Measurements from ENCODE around the gene PASD1. TPM values are rescaled to one million over a fixed set of nuclear protein-coding genes. Genes with fewer than 3 reads are reported as not detected.

The PASD1 gene
- total RNA-seq, 1 experiment from 2014 or later, result not detected

GRCh38 chrX:151715752-151716151 is 152.3 kb downstream of the PASD1 start, which contains the start of gene FATE1:
Gene FATE1, plus strand, starts transcription at chrX:151716035. Its CDS starts 85 bp downstream, at chrX:151716120.
- ATAC-seq, result no peak
- no peak for DNase-seq
- no peaks in the 10 kb centered on the region for H3K9me2 ChIP-seq (replicated peaks; ENCODE audit: low read length)
- H2AFZ ChIP-seq (ENCODE audit: low read length), result no peak within 1 kb of the TSS
- no TSS peak for BruUV-seq (replicated peaks)
- H3K4me2 ChIP-seq (ENCODE audit: low read length), result no peak within 1 kb of the TSS
- H3K27ac ChIP-seq (ENCODE audit: low read length), result no peak within 1 kb of the TSS
- H3K36me3 ChIP-seq (ENCODE audit: low read depth, low read length), result no peaks in the 10 kb centered on the region
- no peak within 1 kb of the TSS for H3K9ac ChIP-seq (ENCODE audit: low read length)
- no peak for TF ChIP-seq EZH2 (IDR thresholded peaks at IDR 0.05; ENCODE audit: low read length, unreplicated experiment)
- TF ChIP-seq, protein P1, sequence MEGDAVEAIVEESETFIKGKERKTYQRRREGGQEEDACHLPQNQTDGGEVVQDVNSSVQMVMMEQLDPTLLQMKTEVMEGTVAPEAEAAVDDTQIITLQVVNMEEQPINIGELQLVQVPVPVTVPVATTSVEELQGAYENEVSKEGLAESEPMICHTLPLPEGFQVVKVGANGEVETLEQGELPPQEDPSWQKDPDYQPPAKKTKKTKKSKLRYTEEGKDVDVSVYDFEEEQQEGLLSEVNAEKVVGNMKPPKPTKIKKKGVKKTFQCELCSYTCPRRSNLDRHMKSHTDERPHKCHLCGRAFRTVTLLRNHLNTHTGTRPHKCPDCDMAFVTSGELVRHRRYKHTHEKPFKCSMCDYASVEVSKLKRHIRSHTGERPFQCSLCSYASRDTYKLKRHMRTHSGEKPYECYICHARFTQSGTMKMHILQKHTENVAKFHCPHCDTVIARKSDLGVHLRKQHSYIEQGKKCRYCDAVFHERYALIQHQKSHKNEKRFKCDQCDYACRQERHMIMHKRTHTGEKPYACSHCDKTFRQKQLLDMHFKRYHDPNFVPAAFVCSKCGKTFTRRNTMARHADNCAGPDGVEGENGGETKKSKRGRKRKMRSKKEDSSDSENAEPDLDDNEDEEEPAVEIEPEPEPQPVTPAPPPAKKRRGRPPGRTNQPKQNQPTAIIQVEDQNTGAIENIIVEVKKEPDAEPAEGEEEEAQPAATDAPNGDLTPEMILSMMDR (conservative IDR thresholded peaks at IDR 0.05; ENCODE audit: low read depth, low read length), result no peak
- no peak for TF ChIP-seq EZH2phosphoT487 (IDR thresholded peaks at IDR 0.05; ENCODE audit: borderline replicate concordance, low read length)
- intact Hi-C loops (cut with micrococcal nuclease), result no loop called here
- no peaks in the 10 kb centered on the region for H4K20me1 ChIP-seq (ENCODE audit: low read length)
- H3K4me1 ChIP-seq (ENCODE audit: insufficient read depth, low read length), result no peaks in the 10 kb centered on the region
- no peak within 1 kb of the TSS for H3K4me3 ChIP-seq (ENCODE audit: low read length)
- no peaks in the 10 kb centered on the region for H3K9me3 ChIP-seq (ENCODE audit: low read length)
- ChIA-PET POLR2A (ENCODE audit: unreplicated experiment) (no interaction called here), CTCF (no interaction called here)
- H3K79me2 ChIP-seq (ENCODE audit: low read length), result no peaks in the 10 kb centered on the region
- no peaks in the 10 kb centered on the region for H3F3A ChIP-seq (ENCODE audit: low read length, unreplicated experiment)
- H3K27me3 ChIP-seq (ENCODE audit: low read length), result no peaks in the 10 kb centered on the region

DNA sequence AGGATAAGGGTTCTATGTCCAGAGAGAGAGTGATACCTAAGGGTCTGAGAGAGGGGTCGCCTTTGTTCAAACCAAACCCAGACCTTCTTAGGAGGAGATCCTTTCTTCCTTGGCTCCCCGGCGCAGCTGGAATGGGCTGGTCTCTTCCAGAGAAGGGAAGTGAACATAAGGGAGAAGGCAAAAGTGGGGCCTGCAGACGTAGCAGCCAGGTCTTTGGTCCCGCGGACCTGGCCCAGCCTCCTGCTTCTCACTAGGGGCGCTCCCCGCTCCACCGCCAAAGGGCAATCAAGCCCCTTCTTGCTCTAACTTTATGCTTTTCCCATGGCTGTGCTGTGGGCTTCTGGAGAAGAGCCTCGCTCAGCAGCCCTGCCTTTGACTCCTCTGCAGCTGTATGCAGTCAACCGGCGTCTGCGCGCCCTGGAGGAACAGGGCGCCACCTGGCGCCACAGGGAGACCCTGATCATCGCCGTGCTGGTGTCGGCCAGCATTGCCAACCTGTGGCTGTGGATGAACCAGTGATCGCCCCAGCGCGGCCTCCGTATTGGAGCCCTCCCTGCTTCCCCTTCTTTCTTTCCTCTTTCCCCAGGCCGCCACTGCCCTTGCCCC is 158.9 kb downstream of the PASD1 start:
- Histone ChIP-seq H3K4me1 (ENCODE audit: insufficient read depth, low read length) (no peaks in the 10 kb centered on the region), H3K9me2 (replicated peaks; ENCODE audit: low read length) (no peaks in the 10 kb centered on the region), H3F3A (ENCODE audit: low read length, unreplicated experiment) (no peaks in the 10 kb centered on the region), H2AFZ (ENCODE audit: low read length) (no peak overlapping the region), H3K9ac (ENCODE audit: low read length) (no peak overlapping the region), H3K79me2 (ENCODE audit: low read length) (no peaks in the 10 kb centered on the region), H3K36me3 (ENCODE audit: low read depth, low read length) (no peaks in the 10 kb centered on the region), H3K27ac (ENCODE audit: low read length) (no peak overlapping the region), H4K20me1 (ENCODE audit: low read length) (no peaks in the 10 kb centered on the region), H3K9me3 (ENCODE audit: low read length) (no peaks in the 10 kb centered on the region), H3K4me3 (ENCODE audit: low read length) (no peak overlapping the region), H3K4me2 (ENCODE audit: low read length) (no peak overlapping the region), H3K27me3 (ENCODE audit: low read length) (no peaks in the 10 kb centered on the region)
- no TSS peak for BruUV-seq (replicated peaks)
- intact Hi-C loops (cut with micrococcal nuclease), result no loop called here
- DNase-seq, result no peak
- CTCF ChIA-PET, result no interaction called here
- POLR2A ChIA-PET (ENCODE audit: unreplicated experiment), result no interaction called here
- TF ChIP-seq EZH2 (IDR thresholded peaks at IDR 0.05; ENCODE audit: low read length, unreplicated experiment) (no peak), EZH2phosphoT487 (IDR thresholded peaks at IDR 0.05; ENCODE audit: borderline replicate concordance, low read length) (no peak)
- TF ChIP-seq, protein P1 (conservative IDR thresholded peaks at IDR 0.05; ENCODE audit: low read depth, low read length), result no peak
- ATAC-seq, result no peak

DNA sequence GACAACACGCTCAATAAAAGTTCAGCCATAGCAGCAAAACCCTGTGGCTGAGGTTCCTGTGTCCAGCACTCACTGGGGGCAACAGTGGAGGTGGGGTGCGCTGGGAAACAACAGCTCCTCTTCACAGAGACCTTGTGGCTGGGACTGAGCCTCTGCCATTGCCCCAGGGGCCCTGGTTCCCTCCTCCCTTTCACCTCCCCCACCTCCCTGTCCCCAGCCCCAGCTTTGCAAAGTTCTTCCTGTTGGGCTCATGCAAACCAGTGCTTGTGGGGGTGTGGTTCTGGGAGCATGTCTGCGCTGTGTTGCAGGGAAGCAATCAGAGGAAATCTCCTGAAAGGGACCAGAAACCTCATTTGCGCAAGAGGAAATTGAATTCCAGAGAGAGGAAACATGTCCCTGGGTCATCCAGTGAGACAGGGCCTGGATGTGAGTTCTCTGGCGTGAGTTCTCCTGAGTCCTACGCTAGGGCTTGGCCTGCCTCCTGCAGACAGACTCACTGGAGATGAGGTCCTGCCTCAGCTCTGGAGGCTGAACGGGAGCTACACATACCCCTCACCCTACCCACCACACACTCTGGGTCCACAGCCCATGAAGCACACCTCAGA is 159.8 kb downstream of the PASD1 start:
- Histone ChIP-seq H3K9me3 (ENCODE audit: low read length) (no peaks in the 10 kb centered on the region), H3K9me2 (replicated peaks; ENCODE audit: low read length) (no peaks in the 10 kb centered on the region), H3K27me3 (ENCODE audit: low read length) (no peaks in the 10 kb centered on the region), H4K20me1 (ENCODE audit: low read length) (no peaks in the 10 kb centered on the region), H3F3A (ENCODE audit: low read length, unreplicated experiment) (no peaks in the 10 kb centered on the region), H3K4me1 (ENCODE audit: insufficient read depth, low read length) (no peaks in the 10 kb centered on the region), H3K36me3 (ENCODE audit: low read depth, low read length) (no peaks in the 10 kb centered on the region), H3K9ac (ENCODE audit: low read length) (no peak overlapping the region), H3K4me3 (ENCODE audit: low read length) (no peak overlapping the region), H3K79me2 (ENCODE audit: low read length) (no peaks in the 10 kb centered on the region), H2AFZ (ENCODE audit: low read length) (no peak overlapping the region), H3K4me2 (ENCODE audit: low read length) (no peak overlapping the region), H3K27ac (ENCODE audit: low read length) (no peak overlapping the region)
- ChIA-PET POLR2A (ENCODE audit: unreplicated experiment) (no interaction called here), CTCF (no interaction called here)
- BruUV-seq (replicated peaks), result no TSS peak
- DNase-seq (no peak), ATAC-seq (no peak)
- TF ChIP-seq EZH2phosphoT487 (IDR thresholded peaks at IDR 0.05; ENCODE audit: borderline replicate concordance, low read length) (no peak), EZH2 (IDR thresholded peaks at IDR 0.05; ENCODE audit: low read length, unreplicated experiment) (no peak)
- TF ChIP-seq, protein P1 (conservative IDR thresholded peaks at IDR 0.05; ENCODE audit: low read depth, low read length), result no peak
- intact Hi-C loops (cut with micrococcal nuclease), result no loop called here
